Lower leg skin (tissue), 4 donors: ENCODE results near the gene SYNE2. TPM values are rescaled to one million over a fixed set of nuclear protein-coding genes. Genes with fewer than 3 reads are reported as not detected.

Experiments
- DNase-seq, 2 donors: peaks; one replicate each; pipeline ENCODE4 v3.0.0-alpha.2; 2019; ENCODE audit warnings: low spot score in 2 of 2
- H3K4me3 ChIP-seq: fragments of 200-600 bp; sonication (generic); 2 replicates; pipeline ENCODE4 v1.5.1; 2017; ENCODE audit warnings: mild to moderate bottlenecking, low read depth; ENCODE audit not compliant: poor library complexity, severe bottlenecking
- CTCF ChIP-seq, 3 donors: fragments of 450-650 bp; IDR thresholded peaks; one replicate each; pipeline ENCODE4 v1.5.1; 2016; ENCODE audit warnings: antibody characterized with exemption in 3 of 3, mild to moderate bottlenecking in 3 of 3, moderate library complexity in 2 of 3
- POLR2A ChIP-seq, 2 donors: fragments of 450-650 bp; IDR thresholded peaks; one replicate each; pipeline ENCODE4 v1.6.1; 2016 to 2017; ENCODE audit warnings: antibody characterized with exemption in 2 of 2, mild to moderate bottlenecking in 1 of 2, moderate library complexity in 1 of 2
- WGBS, 2 donors: methylation state at CpG; one replicate each; pipeline ENCODE4 v1.1.5; 2018; 5-methylcytosine and 5-hydroxymethylcytosine counted together
- intact Hi-C: fragments of 100-400 bp; cut with DNase I; formaldehyde crosslinking; loops from one replicate; pipeline ENCODE4 v1.15.0; 2023; ENCODE audit warnings: low total_unique reads
- total RNA-seq, 4 donors: library from RNA; depleted of rRNA; stranded (reverse); fragments of >200 nt; gene quantifications; one replicate each; pipeline ENCODE4 v1.1.0, GENCODE V29; 2016

Gene SYNE2
- total RNA-seq, 4 donors from 2014 or later = 200 to 479 (median 232) TPM

DNA sequence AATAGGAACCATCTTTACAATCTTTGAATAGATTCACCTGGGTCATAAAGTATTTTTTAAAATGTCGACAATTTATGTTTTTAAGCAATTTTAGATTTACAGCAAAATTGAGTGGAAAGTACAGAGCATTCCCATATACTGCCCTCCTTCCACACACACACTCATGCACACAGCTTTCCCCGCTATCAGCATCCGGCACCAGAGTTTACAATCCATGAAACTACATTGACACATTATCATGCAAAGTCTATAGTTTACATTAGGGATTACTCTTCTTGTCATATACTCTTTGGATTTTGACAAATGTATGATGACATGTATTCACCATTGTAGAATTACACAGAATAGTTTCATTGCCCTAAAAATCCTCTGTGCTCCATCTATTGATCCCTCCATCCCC lies 9.0 kb upstream of the SYNE2 start:
- 80 to 93% methylated on average over 3 of the region's 3 CpGs for WGBS, 2 donors
- TF ChIP-seq CTCF (IDR thresholded peaks at IDR 0.05) (no peak), POLR2A (IDR thresholded peaks at IDR 0.05) (no peak)
- DNase-seq = no peak
- intact Hi-C loops = no loop called here
- H3K4me3 ChIP-seq = no peak overlapping the region

DNA sequence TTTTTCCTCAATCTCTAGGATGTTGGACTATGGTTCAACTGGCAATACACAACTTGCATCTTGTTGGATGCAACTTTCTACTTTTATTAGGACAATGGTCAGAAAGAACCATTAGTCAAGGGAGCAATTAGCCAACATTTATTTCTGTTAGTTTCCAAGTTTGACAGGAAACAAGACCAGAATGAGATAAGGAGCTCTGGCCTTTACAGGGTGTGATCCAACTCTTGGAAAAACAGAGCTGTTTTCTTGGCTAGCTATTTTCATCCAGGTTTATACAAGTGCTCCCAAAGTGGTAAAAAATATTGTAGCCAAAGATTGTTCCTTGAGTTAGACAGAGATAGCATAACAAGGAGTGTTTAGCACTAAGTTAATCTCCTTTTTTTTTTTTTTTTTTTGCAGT lies 3.9 kb upstream of the SYNE2 start:
- no peak overlapping the region for H3K4me3 ChIP-seq
- intact Hi-C loops = no loop called here
- TF ChIP-seq CTCF (IDR thresholded peaks at IDR 0.05) (no peak), POLR2A (IDR thresholded peaks at IDR 0.05) (no peak)
- no peak for DNase-seq

- peak in 1 of 2 donors; percentile 86 for DNase-seq
- peak overlapping the region; percentile 77 for H3K4me3 ChIP-seq
- intact Hi-C loops = no loop called here
- whole genome bisulfite sequencing, 2 donors = 21 to 22% methylated on average over 14 to 18 of the region's 18 CpGs
- no peak for TF ChIP-seq CTCF (IDR thresholded peaks at IDR 0.05)
- no peak for TF ChIP-seq POLR2A (IDR thresholded peaks at IDR 0.05)
Observed at GRCh38 chr14:63852271-63852816, 460 bp upstream of the SYNE2 start.

DNA sequence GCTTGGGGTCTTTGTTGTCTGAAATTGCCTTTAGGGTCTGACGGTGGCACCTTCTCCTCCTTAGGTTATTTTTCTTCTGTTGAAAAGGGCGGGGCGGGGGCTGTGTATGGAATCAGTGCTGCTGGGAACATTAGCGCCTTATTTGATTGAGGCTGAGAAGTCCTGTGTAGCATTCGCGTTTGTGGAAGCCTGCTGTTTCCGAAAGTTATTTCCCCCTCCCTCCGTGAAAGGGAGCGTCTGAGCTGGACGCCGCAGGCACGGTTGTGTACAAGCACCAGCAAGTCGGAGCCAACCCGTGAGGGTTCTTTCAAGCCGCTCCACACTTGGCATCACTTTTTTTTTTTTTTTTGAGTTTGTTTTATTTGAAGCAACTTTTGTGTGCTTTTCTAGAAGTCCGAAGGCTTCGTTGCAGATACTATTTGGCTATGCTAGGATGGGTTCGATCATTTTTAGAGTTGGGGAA lies 1.1 kb downstream of the SYNE2 start:
- H3K4me3 ChIP-seq = peak overlapping the region; percentile 77
- TF ChIP-seq CTCF (IDR thresholded peaks at IDR 0.05) = no peak
- no peak for TF ChIP-seq POLR2A (IDR thresholded peaks at IDR 0.05)
- WGBS, 2 donors = 0 to 1% methylated on average over 18 of the region's 18 CpGs
- intact Hi-C loops = no loop called here
- peak; percentile 79 to 93 for DNase-seq

GRCh38 chr14:63854330-63854729 lies 1.5 kb downstream of the SYNE2 start:
- WGBS, 2 donors = 6 to 7% methylated on average over 5 of the region's 5 CpGs
- intact Hi-C loops = no loop called here
- no peak for DNase-seq
- no peak for TF ChIP-seq CTCF (IDR thresholded peaks at IDR 0.05)
- TF ChIP-seq POLR2A (IDR thresholded peaks at IDR 0.05) = no peak
- no peak overlapping the region for H3K4me3 ChIP-seq

DNA sequence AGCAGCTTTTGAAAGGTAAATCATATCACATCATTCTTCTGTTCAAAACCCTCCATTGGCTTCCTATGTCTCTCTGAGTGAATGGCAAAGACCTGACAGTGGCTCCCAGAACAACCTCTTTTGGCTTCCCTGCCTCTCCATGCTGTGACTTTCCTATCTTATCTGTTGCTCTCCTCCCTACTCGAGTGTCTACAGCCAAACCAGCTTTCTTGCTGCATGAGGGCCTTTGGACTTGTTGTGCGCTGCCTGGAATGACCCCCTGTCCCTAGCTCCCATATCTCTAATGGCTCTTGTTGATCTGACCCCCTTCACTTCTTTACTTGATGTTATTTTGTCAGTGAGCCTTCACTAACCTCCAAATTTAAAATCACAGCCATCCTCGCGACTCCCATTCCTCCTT lies 2.5 kb downstream of the SYNE2 start:
- no peak overlapping the region for H3K4me3 ChIP-seq
- intact Hi-C loops = no loop called here
- TF ChIP-seq POLR2A (IDR thresholded peaks at IDR 0.05) (no peak), CTCF (IDR thresholded peaks at IDR 0.05) (no peak)
- no peak for DNase-seq
- 59 to 60% methylated on average over 4 of the region's 4 CpGs for WGBS, 2 donors
